ENCODE results near the gene HECTD3. TPM values are rescaled to one million over a fixed set of nuclear protein-coding genes. Genes with fewer than 3 reads are reported as not detected.

The HECTD3 gene
- total and polyA plus RNA-seq, 4 donors, result 15.9 to 32.9 (median 24.2) TPM

DNA sequence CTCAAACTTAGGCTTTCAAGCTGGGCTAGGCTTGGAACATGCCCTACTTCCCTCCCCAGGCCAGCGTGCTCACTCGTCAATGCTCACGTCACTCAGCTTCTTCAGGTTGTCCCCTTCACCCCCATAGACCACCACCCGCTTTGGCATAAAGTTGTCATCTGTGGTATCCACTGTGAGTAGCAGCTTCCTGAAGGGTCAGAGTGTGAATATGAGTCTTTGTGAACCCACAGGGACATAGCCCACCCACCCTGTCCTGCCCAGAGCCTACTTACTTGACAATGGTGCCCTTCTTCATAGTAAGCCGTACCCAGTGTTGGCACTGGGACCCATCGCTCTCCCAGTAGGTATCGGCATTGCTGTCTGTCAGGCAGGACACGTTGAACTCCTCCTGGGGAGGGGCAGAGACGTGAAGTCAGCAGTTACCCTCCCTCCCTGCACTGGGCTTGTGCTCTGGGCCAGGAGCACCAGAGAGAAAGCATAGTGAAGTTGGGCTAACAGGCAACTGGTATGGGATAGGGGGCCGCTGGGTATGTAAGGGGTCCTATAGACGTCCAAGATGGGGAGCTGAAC is 1.7 kb downstream of the HECTD3 start:
- peaks cover 22 to 49% (median 48%) of the 10 kb centered on the region in 4 donors for H3K36me3 ChIP-seq (ENCODE audit: control insufficient read depth in 4 of 4, insufficient read depth in 3 of 4, low read depth in 1 of 4, low read length in 3 of 4)
- H3K9me3 ChIP-seq (ENCODE audit: control insufficient read depth in 4 of 4, low read length in 3 of 4), result no peaks in the 10 kb centered on the region
- no peak overlapping the region for H3K9ac ChIP-seq (ENCODE audit: low read depth in 1 of 2, low read length in 2 of 2)
- no peak for TF ChIP-seq GABPA (IDR thresholded peaks at IDR 0.05 in 1 of 2, conservative IDR thresholded peaks at IDR 0.05 in 1 of 2)
- no peak for TF ChIP-seq HNF4G (IDR thresholded peaks at IDR 0.05)
- no peak for TF ChIP-seq FOXA1 (IDR thresholded peaks at IDR 0.05)
- TF ChIP-seq, protein P1, sequence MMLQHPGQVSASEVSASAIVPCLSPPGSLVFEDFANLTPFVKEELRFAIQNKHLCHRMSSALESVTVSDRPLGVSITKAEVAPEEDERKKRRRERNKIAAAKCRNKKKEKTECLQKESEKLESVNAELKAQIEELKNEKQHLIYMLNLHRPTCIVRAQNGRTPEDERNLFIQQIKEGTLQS (IDR thresholded peaks at IDR 0.05), result no peak
- no peak for TF ChIP-seq HNF4A (conservative IDR thresholded peaks at IDR 0.05)
- TF ChIP-seq, protein P2, sequence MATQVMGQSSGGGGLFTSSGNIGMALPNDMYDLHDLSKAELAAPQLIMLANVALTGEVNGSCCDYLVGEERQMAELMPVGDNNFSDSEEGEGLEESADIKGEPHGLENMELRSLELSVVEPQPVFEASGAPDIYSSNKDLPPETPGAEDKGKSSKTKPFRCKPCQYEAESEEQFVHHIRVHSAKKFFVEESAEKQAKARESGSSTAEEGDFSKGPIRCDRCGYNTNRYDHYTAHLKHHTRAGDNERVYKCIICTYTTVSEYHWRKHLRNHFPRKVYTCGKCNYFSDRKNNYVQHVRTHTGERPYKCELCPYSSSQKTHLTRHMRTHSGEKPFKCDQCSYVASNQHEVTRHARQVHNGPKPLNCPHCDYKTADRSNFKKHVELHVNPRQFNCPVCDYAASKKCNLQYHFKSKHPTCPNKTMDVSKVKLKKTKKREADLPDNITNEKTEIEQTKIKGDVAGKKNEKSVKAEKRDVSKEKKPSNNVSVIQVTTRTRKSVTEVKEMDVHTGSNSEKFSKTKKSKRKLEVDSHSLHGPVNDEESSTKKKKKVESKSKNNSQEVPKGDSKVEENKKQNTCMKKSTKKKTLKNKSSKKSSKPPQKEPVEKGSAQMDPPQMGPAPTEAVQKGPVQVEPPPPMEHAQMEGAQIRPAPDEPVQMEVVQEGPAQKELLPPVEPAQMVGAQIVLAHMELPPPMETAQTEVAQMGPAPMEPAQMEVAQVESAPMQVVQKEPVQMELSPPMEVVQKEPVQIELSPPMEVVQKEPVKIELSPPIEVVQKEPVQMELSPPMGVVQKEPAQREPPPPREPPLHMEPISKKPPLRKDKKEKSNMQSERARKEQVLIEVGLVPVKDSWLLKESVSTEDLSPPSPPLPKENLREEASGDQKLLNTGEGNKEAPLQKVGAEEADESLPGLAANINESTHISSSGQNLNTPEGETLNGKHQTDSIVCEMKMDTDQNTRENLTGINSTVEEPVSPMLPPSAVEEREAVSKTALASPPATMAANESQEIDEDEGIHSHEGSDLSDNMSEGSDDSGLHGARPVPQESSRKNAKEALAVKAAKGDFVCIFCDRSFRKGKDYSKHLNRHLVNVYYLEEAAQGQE (IDR thresholded peaks at IDR 0.05), result no peak
- no peak for TF ChIP-seq FOXA2 (IDR thresholded peaks at IDR 0.05)
- TF ChIP-seq, protein P3, sequence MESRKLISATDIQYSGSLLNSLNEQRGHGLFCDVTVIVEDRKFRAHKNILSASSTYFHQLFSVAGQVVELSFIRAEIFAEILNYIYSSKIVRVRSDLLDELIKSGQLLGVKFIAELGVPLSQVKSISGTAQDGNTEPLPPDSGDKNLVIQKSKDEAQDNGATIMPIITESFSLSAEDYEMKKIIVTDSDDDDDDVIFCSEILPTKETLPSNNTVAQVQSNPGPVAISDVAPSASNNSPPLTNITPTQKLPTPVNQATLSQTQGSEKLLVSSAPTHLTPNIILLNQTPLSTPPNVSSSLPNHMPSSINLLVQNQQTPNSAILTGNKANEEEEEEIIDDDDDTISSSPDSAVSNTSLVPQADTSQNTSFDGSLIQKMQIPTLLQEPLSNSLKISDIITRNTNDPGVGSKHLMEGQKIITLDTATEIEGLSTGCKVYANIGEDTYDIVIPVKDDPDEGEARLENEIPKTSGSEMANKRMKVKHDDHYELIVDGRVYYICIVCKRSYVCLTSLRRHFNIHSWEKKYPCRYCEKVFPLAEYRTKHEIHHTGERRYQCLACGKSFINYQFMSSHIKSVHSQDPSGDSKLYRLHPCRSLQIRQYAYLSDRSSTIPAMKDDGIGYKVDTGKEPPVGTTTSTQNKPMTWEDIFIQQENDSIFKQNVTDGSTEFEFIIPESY (IDR thresholded peaks at IDR 0.05), result no peak
- no peak for TF ChIP-seq TAF1 (conservative IDR thresholded peaks at IDR 0.05)
- no peak for TF ChIP-seq EGR1 (IDR thresholded peaks at IDR 0.05; ENCODE audit: low read depth in 2 of 2)
- TF ChIP-seq, protein P4, sequence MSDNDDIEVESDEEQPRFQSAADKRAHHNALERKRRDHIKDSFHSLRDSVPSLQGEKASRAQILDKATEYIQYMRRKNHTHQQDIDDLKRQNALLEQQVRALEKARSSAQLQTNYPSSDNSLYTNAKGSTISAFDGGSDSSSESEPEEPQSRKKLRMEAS (IDR thresholded peaks at IDR 0.05), result no peak
- no peak for TF ChIP-seq RAD21 (IDR thresholded peaks at IDR 0.05)
- no peak for TF ChIP-seq RXRA (IDR thresholded peaks at IDR 0.05)
- TF ChIP-seq, protein P5, sequence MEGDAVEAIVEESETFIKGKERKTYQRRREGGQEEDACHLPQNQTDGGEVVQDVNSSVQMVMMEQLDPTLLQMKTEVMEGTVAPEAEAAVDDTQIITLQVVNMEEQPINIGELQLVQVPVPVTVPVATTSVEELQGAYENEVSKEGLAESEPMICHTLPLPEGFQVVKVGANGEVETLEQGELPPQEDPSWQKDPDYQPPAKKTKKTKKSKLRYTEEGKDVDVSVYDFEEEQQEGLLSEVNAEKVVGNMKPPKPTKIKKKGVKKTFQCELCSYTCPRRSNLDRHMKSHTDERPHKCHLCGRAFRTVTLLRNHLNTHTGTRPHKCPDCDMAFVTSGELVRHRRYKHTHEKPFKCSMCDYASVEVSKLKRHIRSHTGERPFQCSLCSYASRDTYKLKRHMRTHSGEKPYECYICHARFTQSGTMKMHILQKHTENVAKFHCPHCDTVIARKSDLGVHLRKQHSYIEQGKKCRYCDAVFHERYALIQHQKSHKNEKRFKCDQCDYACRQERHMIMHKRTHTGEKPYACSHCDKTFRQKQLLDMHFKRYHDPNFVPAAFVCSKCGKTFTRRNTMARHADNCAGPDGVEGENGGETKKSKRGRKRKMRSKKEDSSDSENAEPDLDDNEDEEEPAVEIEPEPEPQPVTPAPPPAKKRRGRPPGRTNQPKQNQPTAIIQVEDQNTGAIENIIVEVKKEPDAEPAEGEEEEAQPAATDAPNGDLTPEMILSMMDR (IDR thresholded peaks at IDR 0.05; ENCODE audit: low read depth, low read length, missing input control), result no peak
- no peak for TF ChIP-seq SP1 (IDR thresholded peaks at IDR 0.05)
- no peak for TF ChIP-seq JUND (IDR thresholded peaks at IDR 0.05)
- no peak for TF ChIP-seq YY1 (IDR thresholded peaks at IDR 0.05)
- H3K4me3 ChIP-seq (ENCODE audit: low read depth in 1 of 3, low read length in 3 of 3), result no peak overlapping the region
- H3K27me3 ChIP-seq (ENCODE audit: control insufficient read depth in 4 of 4, insufficient read depth in 4 of 4, low read length in 3 of 4), result no peaks in the 10 kb centered on the region
- 95% methylated on average over 11 of the region's 11 CpGs for WGBS
- H3K27ac ChIP-seq (ENCODE audit: low read depth in 1 of 2, low read length in 2 of 2), result no peak overlapping the region
- DNase-seq (ENCODE audit: low spot score), result no peak
- peaks cover 14 to 41% (median 35%) of the 10 kb centered on the region in 4 donors for H3K4me1 ChIP-seq (ENCODE audit: control insufficient read depth in 4 of 4, insufficient read depth in 4 of 4, low read length in 3 of 4)

All from liver (tissue), 9 donors.